GM12873 (cell line): ENCODE results near the gene NEK5.

Experiments used
- TF ChIP-seq, protein P1 (sequence below): IDR thresholded peaks from 2 replicates; pipeline ENCODE4 v1.5.1; 2012; ENCODE audit warnings: low read depth, mild to moderate bottlenecking, moderate library complexity, low read length, control low read depth; ENCODE audit not compliant: insufficient read depth; ENCODE audit errors: missing control alignments

The NEK5 gene

DNA sequence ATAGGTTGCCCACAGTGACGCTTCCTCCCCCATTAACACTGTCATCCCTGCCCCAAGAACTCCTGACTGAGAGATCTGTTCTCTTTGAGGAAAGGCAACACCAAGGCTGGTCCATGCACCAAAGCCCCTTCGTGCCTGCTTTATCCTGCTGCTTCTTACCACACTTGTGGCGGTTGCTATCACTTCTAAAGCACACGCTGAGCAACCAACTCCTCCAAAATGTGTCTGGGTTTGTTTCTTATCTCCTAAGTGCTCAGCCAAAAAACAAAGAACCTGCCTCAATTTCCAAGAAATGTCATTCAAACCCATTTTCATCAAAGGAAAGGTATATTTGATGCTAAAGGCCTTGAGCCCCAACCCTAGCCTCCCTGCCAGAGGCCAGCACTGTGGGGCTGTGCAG lies 132.2 kb downstream of the NEK5 start:
- TF ChIP-seq, protein P1, sequence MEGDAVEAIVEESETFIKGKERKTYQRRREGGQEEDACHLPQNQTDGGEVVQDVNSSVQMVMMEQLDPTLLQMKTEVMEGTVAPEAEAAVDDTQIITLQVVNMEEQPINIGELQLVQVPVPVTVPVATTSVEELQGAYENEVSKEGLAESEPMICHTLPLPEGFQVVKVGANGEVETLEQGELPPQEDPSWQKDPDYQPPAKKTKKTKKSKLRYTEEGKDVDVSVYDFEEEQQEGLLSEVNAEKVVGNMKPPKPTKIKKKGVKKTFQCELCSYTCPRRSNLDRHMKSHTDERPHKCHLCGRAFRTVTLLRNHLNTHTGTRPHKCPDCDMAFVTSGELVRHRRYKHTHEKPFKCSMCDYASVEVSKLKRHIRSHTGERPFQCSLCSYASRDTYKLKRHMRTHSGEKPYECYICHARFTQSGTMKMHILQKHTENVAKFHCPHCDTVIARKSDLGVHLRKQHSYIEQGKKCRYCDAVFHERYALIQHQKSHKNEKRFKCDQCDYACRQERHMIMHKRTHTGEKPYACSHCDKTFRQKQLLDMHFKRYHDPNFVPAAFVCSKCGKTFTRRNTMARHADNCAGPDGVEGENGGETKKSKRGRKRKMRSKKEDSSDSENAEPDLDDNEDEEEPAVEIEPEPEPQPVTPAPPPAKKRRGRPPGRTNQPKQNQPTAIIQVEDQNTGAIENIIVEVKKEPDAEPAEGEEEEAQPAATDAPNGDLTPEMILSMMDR: no peak

GRCh38 chr13:51995677-51996551 lies 133.0 kb downstream of the NEK5 start:
- TF ChIP-seq, protein P1: no peak

GRCh38 chr13:51993713-51994112 lies 135.2 kb downstream of the NEK5 start:
- TF ChIP-seq, protein P1: no peak

- TF ChIP-seq, protein P1: no peak
Measured at GRCh38 chr13:51988988-51989618, 139.8 kb downstream of the NEK5 start.
